ENCODE results near the gene ALG12. TPM values are rescaled to one million over a fixed set of nuclear protein-coding genes. Genes with fewer than 3 reads are reported as not detected.

Gene ALG12
- total RNA-seq, 2 donors from 2014 or later: 19.7 to 26.2 TPM

- peaks cover 28% of the 10 kb centered on the region for H3K9me3 ChIP-seq (ENCODE audit: control insufficient read depth, low read length)
- no peak overlapping the region for H3K27ac ChIP-seq (ENCODE audit: low read depth, low read length)
- TF ChIP-seq CTCF (conservative IDR thresholded peaks at IDR 0.05): no peak
- H3K36me3 ChIP-seq (ENCODE audit: control insufficient read depth, insufficient read depth, low read length): peaks cover 17% of the 10 kb centered on the region
- H3K4me1 Mint-ChIP-seq: no peaks in the 10 kb centered on the region
- no peak overlapping the region for H3K9ac ChIP-seq (ENCODE audit: extremely low read depth, low read length, poor library complexity, severe bottlenecking)
- no peak overlapping the region for H3K4me3 ChIP-seq (ENCODE audit: low read length)
- H3K36me3 Mint-ChIP-seq (ENCODE audit: low read depth): peaks cover 45% of the 10 kb centered on the region
- WGBS, 2 experiments (ENCODE audit: insufficient coverage in 1 of 2, insufficient read length in 1 of 2): 81 to 96% methylated on average over 3 to 7 of the region's 7 CpGs
- H3K4me3 Mint-ChIP-seq: no peak overlapping the region
- peaks cover 33% of the 10 kb centered on the region for H3K9me3 Mint-ChIP-seq
- no peaks in the 10 kb centered on the region for H3K27me3 Mint-ChIP-seq (ENCODE audit: insufficient read depth)
- H3K4me1 ChIP-seq (ENCODE audit: control insufficient read depth, insufficient read depth, low read length): no peaks in the 10 kb centered on the region
- no peak for DNase-seq
- no peak overlapping the region for H3K27ac Mint-ChIP-seq
- no peaks in the 10 kb centered on the region for H3K27me3 ChIP-seq (ENCODE audit: control insufficient read depth, insufficient read depth, low read length, poor library complexity, severe bottlenecking)
These were observed 54.3 kb downstream of the ALG12 start for GRCh38 chr22:49863931-49864330.

- H3K36me3 ChIP-seq (ENCODE audit: control insufficient read depth, insufficient read depth, low read length): peaks cover 6% of the 10 kb centered on the region
- no peak for TF ChIP-seq CTCF (conservative IDR thresholded peaks at IDR 0.05)
- no peak overlapping the region for H3K9ac ChIP-seq (ENCODE audit: extremely low read depth, low read length, poor library complexity, severe bottlenecking)
- H3K27me3 ChIP-seq (ENCODE audit: control insufficient read depth, insufficient read depth, low read length, poor library complexity, severe bottlenecking): no peaks in the 10 kb centered on the region
- no peak overlapping the region for H3K4me3 Mint-ChIP-seq
- H3K27me3 Mint-ChIP-seq (ENCODE audit: insufficient read depth): no peaks in the 10 kb centered on the region
- H3K4me3 ChIP-seq (ENCODE audit: low read length): no peak overlapping the region
- H3K9me3 Mint-ChIP-seq: peaks cover 26% of the 10 kb centered on the region
- DNase-seq: no peak
- H3K4me1 Mint-ChIP-seq: no peaks in the 10 kb centered on the region
- H3K27ac Mint-ChIP-seq: no peak overlapping the region
- 95% methylated on average over 5 of the region's 5 CpGs; no CpG with 5 or more reads in 1 of the 2 experiments for WGBS, 2 experiments (ENCODE audit: insufficient coverage in 1 of 2, insufficient read length in 1 of 2)
- H3K36me3 Mint-ChIP-seq (ENCODE audit: low read depth): peaks cover 30% of the 10 kb centered on the region
- no peaks in the 10 kb centered on the region for H3K4me1 ChIP-seq (ENCODE audit: control insufficient read depth, insufficient read depth, low read length)
- H3K27ac ChIP-seq (ENCODE audit: low read depth, low read length): no peak overlapping the region
- H3K9me3 ChIP-seq (ENCODE audit: control insufficient read depth, low read length): peaks cover 15% of the 10 kb centered on the region
These were observed 55.8 kb downstream of the ALG12 start for GRCh38 chr22:49862496-49862776.

GRCh38 chr22:49861642-49862495, 56.4 kb downstream of the ALG12 start:
- Mint-ChIP-seq H3K4me3 (no peak overlapping the region), H3K27me3 (ENCODE audit: insufficient read depth) (no peaks in the 10 kb centered on the region), H3K4me1 (no peaks in the 10 kb centered on the region), H3K9me3 (peaks cover 20% of the 10 kb centered on the region), H3K27ac (no peak overlapping the region), H3K36me3 (ENCODE audit: low read depth) (peaks cover 25% of the 10 kb centered on the region)
- Histone ChIP-seq H3K27ac (ENCODE audit: low read depth, low read length) (no peak overlapping the region), H3K4me1 (ENCODE audit: control insufficient read depth, insufficient read depth, low read length) (no peaks in the 10 kb centered on the region), H3K27me3 (ENCODE audit: control insufficient read depth, insufficient read depth, low read length, poor library complexity, severe bottlenecking) (no peaks in the 10 kb centered on the region), H3K9ac (ENCODE audit: extremely low read depth, low read length, poor library complexity, severe bottlenecking) (no peak overlapping the region), H3K4me3 (ENCODE audit: low read length) (no peak overlapping the region), H3K9me3 (ENCODE audit: control insufficient read depth, low read length) (peaks cover 14% of the 10 kb centered on the region), H3K36me3 (ENCODE audit: control insufficient read depth, insufficient read depth, low read length) (peaks cover 4% of the 10 kb centered on the region)
- no peak for DNase-seq
- TF ChIP-seq CTCF (conservative IDR thresholded peaks at IDR 0.05): no peak
- WGBS, 2 experiments (ENCODE audit: insufficient coverage in 1 of 2, insufficient read length in 1 of 2): 93 to 94% methylated on average over 25 to 29 of the region's 29 CpGs

Data from endodermal cell (in vitro differentiated cells).